IMR-90 (cell line): Measurements from ENCODE around the gene DVL1. TPM values are rescaled to one million over a fixed set of nuclear protein-coding genes. Genes with fewer than 3 reads are reported as not detected.

Source experiments
- ATAC-seq: fragments of 200-7000 bp; cut with Tn5 transposase; 2 replicates; pipeline ENCODE4 v1.9.1; 2020; ENCODE audit warnings: low read depth, mild to moderate bottlenecking, moderate library complexity
- BruUV-seq: library from RNA; stranded (reverse); fragments of 400-500 nt; replicated peaks from 2 replicates; lab custom pipeline; 2021; lab: Mats Ljungman, UMichigan
- CTCF ChIA-PET: fragments of 300-600 bp; formaldehyde crosslinking; extraction: SDS; loops from one replicate; lab custom pipeline; 2021; ENCODE audit warnings: antibody characterized with exemption; lab: Yijun Ruan, JAX
- POLR2A ChIA-PET: fragments of 300-600 bp; sonication (Branson Sonifier 250); formaldehyde crosslinking; loops from one replicate; lab custom pipeline; 2022; ENCODE audit warnings: antibody characterized with exemption; ENCODE audit not compliant: unreplicated experiment; lab: Charles Lee
- DNase-seq: peaks from one replicate; pipeline ENCODE4 v3.0.0; 2013
- H2AFZ ChIP-seq: replicated peaks from 2 replicates; pipeline ENCODE3; 2013; ENCODE audit warnings: low read length, mild to moderate bottlenecking; ENCODE audit not compliant: poor library complexity
- H2AK5ac ChIP-seq: 2 replicates; pipeline ENCODE4 v1.6.1; 2013; ENCODE audit warnings: low read depth, low read length, inconsistent platforms
- H2AK9ac ChIP-seq: replicated peaks from 2 replicates; pipeline ENCODE3; 2013; ENCODE audit warnings: mild to moderate bottlenecking, low read depth, low read length, moderate library complexity; ENCODE audit not compliant: poor library complexity
- H2BK120ac ChIP-seq: 2 replicates; pipeline ENCODE4 v1.6.1; 2013; ENCODE audit warnings: low read depth, low read length, inconsistent platforms
- H2BK15ac ChIP-seq: 3 replicates; pipeline ENCODE4 v1.6.1; 2013; ENCODE audit warnings: low read depth, low read length, inconsistent platforms
- H2BK20ac ChIP-seq: 2 replicates; pipeline ENCODE4 v1.6.1; 2013; ENCODE audit warnings: low read depth, mild to moderate bottlenecking, inconsistent platforms, low read length, moderate library complexity
- H2BK5ac ChIP-seq: 2 replicates; pipeline ENCODE4 v1.6.1; 2013; ENCODE audit warnings: mild to moderate bottlenecking, low read depth, low read length, inconsistent platforms; ENCODE audit not compliant: poor library complexity, severe bottlenecking
- H3K14ac ChIP-seq: replicated peaks from 2 replicates; pipeline ENCODE4 v1.6.1; 2013; ENCODE audit warnings: low read depth, low read length, inconsistent platforms
- H3K18ac ChIP-seq: 2 replicates; pipeline ENCODE4 v1.6.1; 2013; ENCODE audit warnings: low read depth, low read length, control low read depth
- H3K23ac ChIP-seq: 2 replicates; pipeline ENCODE4 v1.6.1; 2013; ENCODE audit warnings: low read depth, low read length, inconsistent platforms
- H3K27ac ChIP-seq: 2 replicates; pipeline ENCODE4 v1.5.1; 2013; ENCODE audit warnings: mild to moderate bottlenecking, control low read depth, low read length; ENCODE audit not compliant: insufficient read depth
- H3K27me3 ChIP-seq: 2 replicates; pipeline ENCODE4 v1.6.1; 2013; ENCODE audit warnings: low read length; ENCODE audit not compliant: control insufficient read depth, insufficient read depth
- H3K36me3 ChIP-seq: 2 replicates; pipeline ENCODE4 v1.6.1; 2013; ENCODE audit warnings: low read length, mixed read lengths; ENCODE audit not compliant: control insufficient read depth, insufficient read depth
- H3K4ac ChIP-seq: 2 replicates; pipeline ENCODE4 v1.6.1; 2013; ENCODE audit warnings: low read depth, low read length, inconsistent platforms
- H3K4me1 ChIP-seq: 2 replicates; pipeline ENCODE4 v1.6.1; 2013; ENCODE audit warnings: low read length, mixed read lengths; ENCODE audit not compliant: control insufficient read depth, insufficient read depth
- H3K4me2 ChIP-seq: 2 replicates; pipeline ENCODE4 v1.6.1; 2013; ENCODE audit warnings: low read depth, mild to moderate bottlenecking, control low read depth, low read length, moderate library complexity
- H3K4me3 ChIP-seq: 2 replicates; pipeline ENCODE4 v1.5.1; 2013; ENCODE audit warnings: low read depth, mild to moderate bottlenecking, control low read depth, low read length, moderate library complexity; ENCODE audit not compliant: insufficient read depth
- H3K56ac ChIP-seq: 2 replicates; pipeline ENCODE4 v1.6.1; 2013; ENCODE audit warnings: low read length, inconsistent platforms; ENCODE audit not compliant: insufficient read depth; ENCODE audit errors: extremely low read depth
- H3K79me1 ChIP-seq, 2 experiments: 2 replicates each; pipeline ENCODE4 v1.6.1; 2013; ENCODE audit warnings: low read length in 2 of 2, inconsistent platforms in 1 of 2, low read depth in 1 of 2
- H3K9ac ChIP-seq: 2 replicates; pipeline ENCODE4 v1.6.1; 2013; ENCODE audit warnings: low read depth, low read length, control low read depth
- H3K9me1 ChIP-seq: 2 replicates; pipeline ENCODE4 v1.6.1; 2013; ENCODE audit warnings: low read length, inconsistent platforms; ENCODE audit not compliant: insufficient read depth
- H3K9me3 ChIP-seq: 2 replicates; pipeline ENCODE4 v1.6.1; 2013; ENCODE audit warnings: low read length; ENCODE audit not compliant: control insufficient read depth, insufficient read depth
- H4K20me1 ChIP-seq: 2 replicates; pipeline ENCODE4 v1.6.1; 2013; ENCODE audit warnings: low read length, inconsistent platforms; ENCODE audit not compliant: insufficient read depth
- H4K5ac ChIP-seq: 2 replicates; pipeline ENCODE4 v1.6.1; 2013; ENCODE audit warnings: mild to moderate bottlenecking, low read depth, low read length, control low read depth
- H4K8ac ChIP-seq, 2 experiments: 2 replicates each; pipeline ENCODE4 v1.6.1; 2013; ENCODE audit warnings: low read depth in 2 of 2, low read length in 2 of 2, control low read depth in 1 of 2, inconsistent platforms in 1 of 2
- H4K91ac ChIP-seq: 2 replicates; pipeline ENCODE4 v1.6.1; 2013; ENCODE audit warnings: low read depth, low read length, inconsistent platforms; ENCODE audit not compliant: insufficient read depth
- CHD1 ChIP-seq: IDR thresholded peaks from 2 replicates; pipeline ENCODE4 v1.6.1; 2012; ENCODE audit warnings: low read depth, low read length, improper control_type of control experiment
- MAFK ChIP-seq: IDR thresholded peaks from 2 replicates; pipeline ENCODE4 v1.6.1; 2012; ENCODE audit warnings: low read depth, low read length, improper control_type of control experiment
- MAZ ChIP-seq: IDR thresholded peaks from 2 replicates; pipeline ENCODE4 v1.6.1; 2012; ENCODE audit warnings: low read depth, mild to moderate bottlenecking, low read length, improper control_type of control experiment, moderate library complexity, borderline replicate concordance
- RCOR1 ChIP-seq: IDR thresholded peaks from 2 replicates; pipeline ENCODE4 v1.6.1; 2012; ENCODE audit warnings: mild to moderate bottlenecking, low read length, improper control_type of control experiment; ENCODE audit not compliant: insufficient replicate concordance
- RFX5 ChIP-seq: IDR thresholded peaks from 2 replicates; pipeline ENCODE4 v1.8.0; 2012; ENCODE audit warnings: low read depth, mild to moderate bottlenecking, low read length, moderate library complexity
- WGBS, 2 experiments: methylation state at CpG; one replicate each; pipeline versions ENCODE4 v1.1.5 to v1.1.7; 2013; ENCODE audit warnings: missing lambda C conversion rate in 2 of 2; ENCODE audit not compliant: insufficient read length in 1 of 2; ENCODE audit errors: extremely low coverage in 2 of 2; 5-methylcytosine and 5-hydroxymethylcytosine counted together
- dilution Hi-C: fragments of 300-500 bp; cut with HindIII; formaldehyde crosslinking; loops from one replicate; pipeline ENCODE4 v1.14.3; 2018; ENCODE audit warnings: low sequenced_read_pairs; ENCODE audit not compliant: unreplicated experiment
- in situ Hi-C: fragments of 300-500 bp; cut with MboI; formaldehyde crosslinking; loops from 3 replicates; pipeline ENCODE4 v1.14.3; 2019; ENCODE audit warnings: low sequenced_read_pairs, inconsistent platforms, mixed read lengths
- intact Hi-C: fragments of 100-400 bp; cut with micrococcal nuclease; formaldehyde crosslinking; loops from 2 replicates; pipeline ENCODE4 v1.10.0; 2022
- polyA plus RNA-seq, 3 experiments: library from polyadenylated mRNA; depleted of rRNA; stranded (reverse); fragments of >200 nt; gene quantifications; 2 replicates each; pipeline ENCODE4 v1.2.3, GENCODE V29; 2012; ENCODE audit warnings: low replicate concordance in 1 of 3
- total RNA-seq: library from RNA; depleted of rRNA; stranded (reverse); fragments of >200 nt; gene quantifications from 2 replicates; pipeline ENCODE4 v1.2.3, GENCODE V29; 2012

Gene DVL1
- total and polyA plus RNA-seq, 2 of the 4 experiments (the other 2 are of a cell fraction): 27.2 to 35.9 TPM

GRCh38 chr1:1300352-1300739 lies 48.9 kb downstream of the DVL1 start:
- Histone ChIP-seq H3K9me1 (no peaks in the 10 kb centered on the region), H3K27ac (no peak overlapping the region), H3K18ac (no peak overlapping the region), H2BK5ac (no peak overlapping the region), H3K9ac (no peak overlapping the region), H3K4me1 (peaks cover 11% of the 10 kb centered on the region), H2BK120ac (no peak overlapping the region), H4K8ac (no peak overlapping the region), H4K91ac (no peak overlapping the region), H3K79me1 (peaks cover 3 to 36% of the 10 kb centered on the region in 2 experiments; a peak in 3 of 4 replicates), H3K36me3 (peaks cover 26% of the 10 kb centered on the region), H3K23ac (no peak overlapping the region), H2BK20ac (no peak overlapping the region), H2AFZ (no peak overlapping the region), H3K56ac (no peak overlapping the region), H3K14ac (no peak overlapping the region), H3K27me3 (no peaks in the 10 kb centered on the region), H3K4ac (no peak overlapping the region), H2AK9ac (no peak overlapping the region), H4K20me1 (peaks cover 38% of the 10 kb centered on the region), H2BK15ac (no peak overlapping the region), H3K4me2 (no peak overlapping the region), H2AK5ac (no peak overlapping the region), H3K4me3 (no peak overlapping the region), H4K5ac (no peak overlapping the region), H3K9me3 (no peaks in the 10 kb centered on the region)
- CTCF ChIA-PET: interaction anchor here (0.6 kb wide), 1 partner anchor 286 kb away, joined by 4 read pairs; no protein-coding TSS in a partner anchor
- in situ Hi-C loops: no loop called here
- DNase-seq (no peak), ATAC-seq (no peak)
- no TSS peak for BruUV-seq
- TF ChIP-seq RFX5 (no peak), MAFK (no peak), RCOR1 (no peak), MAZ (no peak), CHD1 (no peak)
- dilution Hi-C loops: no loop called here
- POLR2A ChIA-PET: interaction anchor here (0.6 kb wide), 1 partner anchor 10 kb away, joined by 4 read pairs; no protein-coding TSS in a partner anchor
- 91% methylated on average over 9 of the region's 12 CpGs; no CpG with 5 or more reads in 1 of the 2 experiments for WGBS, 2 experiments
- intact Hi-C loops: no loop called here
